GM21526 (cell line): Measurements from ENCODE around the gene BAZ1B.
"Not testable (repeated sequence)": the region's sequence is repeated elsewhere in the genome, so short reads cannot be mapped to it uniquely, and the experiment has no call there.

Experiments used
- ATAC-seq: cut with Tn5 transposase; IDR thresholded peaks from one replicate; pipeline ENCODE4 v1.9.1; 2021; ENCODE audit warnings: moderate library complexity; ENCODE audit not compliant: unreplicated experiment, low FRiP score

The BAZ1B gene

GRCh38 chr7:73429622-73430505 lies 92.2 kb downstream of the BAZ1B start:
- no peak for ATAC-seq

GRCh38 chr7:73429215-73429614 lies 92.9 kb downstream of the BAZ1B start:
- no peak for ATAC-seq

GRCh38 chr7:73427902-73428787 lies 93.9 kb downstream of the BAZ1B start:
- no peak for ATAC-seq

- no peak for ATAC-seq
Measured at GRCh38 chr7:73426016-73426415, 96.1 kb downstream of the BAZ1B start.

GRCh38 chr7:73425356-73425983 lies 96.6 kb downstream of the BAZ1B start:
- no peak for ATAC-seq

GRCh38 chr7:73424489-73424885 lies 97.6 kb downstream of the BAZ1B start:
- no peak for ATAC-seq

- no peak for ATAC-seq
Measured at GRCh38 chr7:73423519-73424488, 98.3 kb downstream of the BAZ1B start.

GRCh38 chr7:73420610-73421009 lies 101.5 kb downstream of the BAZ1B start:
- ATAC-seq = not testable (repeated sequence)

GRCh38 chr7:73420016-73420415 lies 102.1 kb downstream of the BAZ1B start:
- ATAC-seq = not testable (repeated sequence)

GRCh38 chr7:73418113-73418703 lies 103.9 kb downstream of the BAZ1B start:
- ATAC-seq = no peak

GRCh38 chr7:73410541-73411131 lies 111.5 kb downstream of the BAZ1B start:
- ATAC-seq = not testable (repeated sequence)

GRCh38 chr7:73404860-73405259 lies 117.2 kb downstream of the BAZ1B start:
- not testable (repeated sequence) for ATAC-seq

GRCh38 chr7:73399185-73400050 lies 122.7 kb downstream of the BAZ1B start:
- ATAC-seq = peak; percentile 62

GRCh38 chr7:73397521-73398281 lies 124.4 kb downstream of the BAZ1B start:
- no peak for ATAC-seq

- ATAC-seq = no peak
Measured at GRCh38 chr7:73395538-73396503, 126.3 kb downstream of the BAZ1B start.

- ATAC-seq = no peak
Measured at GRCh38 chr7:73394422-73394821, 127.7 kb downstream of the BAZ1B start.
